Smooth muscle cell (in vitro differentiated cells): Measurements from ENCODE around the gene LMBR1. TPM values are rescaled to one million over a fixed set of nuclear protein-coding genes. Genes with fewer than 3 reads are reported as not detected.

ENCODE experiments used
- DNase-seq: peaks from one replicate; lab custom pipeline; 2025; ENCODE audit not compliant: unreplicated experiment; lab: John Stamatoyannopoulos, UW
- H2AFZ ChIP-seq: fragments of 200-600 bp; sonication (generic); 2 replicates; pipeline ENCODE4 v1.6.0; 2016; ENCODE audit warnings: antibody characterized with exemption, low read depth, mild to moderate bottlenecking
- H3F3A ChIP-seq: fragments of 200-600 bp; sonication (generic); 2 replicates; pipeline ENCODE4 v1.6.0; 2017; ENCODE audit warnings: antibody characterized with exemption, low read depth
- H3K27ac ChIP-seq: fragments of 200-600 bp; sonication (generic); 2 replicates; pipeline ENCODE4 v1.5.1; 2016; ENCODE audit warnings: low read depth, mild to moderate bottlenecking
- H3K27me3 ChIP-seq: fragments of 200-600 bp; sonication (generic); 2 replicates; pipeline ENCODE4 v1.6.1; 2016; ENCODE audit warnings: low read depth, mild to moderate bottlenecking
- H3K36me3 ChIP-seq: fragments of 200-600 bp; sonication (generic); 2 replicates; pipeline ENCODE4 v1.5.1; 2016; ENCODE audit warnings: low read depth
- H3K4me1 ChIP-seq: fragments of 200-600 bp; sonication (generic); 2 replicates; pipeline ENCODE4 v1.5.1; 2016; ENCODE audit warnings: low read depth
- H3K4me2 ChIP-seq: fragments of 200-600 bp; sonication (generic); 2 replicates; pipeline ENCODE4 v1.6.0; 2016; ENCODE audit warnings: mild to moderate bottlenecking
- H3K4me3 ChIP-seq: fragments of 200-600 bp; sonication (generic); 2 replicates; pipeline ENCODE4 v1.5.1; 2016; ENCODE audit warnings: mild to moderate bottlenecking
- H3K79me2 ChIP-seq: fragments of 200-600 bp; sonication (generic); 2 replicates; pipeline ENCODE4 v1.6.0; 2016; ENCODE audit warnings: low read depth, mild to moderate bottlenecking
- H3K9ac ChIP-seq: fragments of 200-600 bp; sonication (generic); 2 replicates; pipeline ENCODE4 v1.6.0; 2016; ENCODE audit warnings: low read depth
- H3K9me3 ChIP-seq: fragments of 200-600 bp; sonication (generic); replicated peaks from 2 replicates; pipeline ENCODE4 v1.5.1; 2016; ENCODE audit warnings: low read depth
- H4K20me1 ChIP-seq: fragments of 200-600 bp; sonication (generic); 2 replicates; pipeline ENCODE4 v1.6.0; 2016; ENCODE audit warnings: low read depth
- CTCF ChIP-seq: fragments of 200-600 bp; sonication (generic); IDR thresholded peaks from 2 replicates; pipeline ENCODE4 v1.5.1; 2017; ENCODE audit warnings: borderline replicate concordance, mild to moderate bottlenecking, antibody characterized with exemption; ENCODE audit not compliant: insufficient read depth, poor library complexity, severe bottlenecking
- WGBS: methylation state at CpG from one replicate; pipeline ENCODE4 v1.1.7; 2016; ENCODE audit warnings: low lambda C conversion rate; 5-methylcytosine and 5-hydroxymethylcytosine counted together
- polyA plus RNA-seq: library from polyadenylated mRNA; unstranded; fragments of >200 nt; fragmentation: Nextera tagmentation; extraction: Ambion mirVana; gene quantifications from 2 replicates; pipeline ENCODE4 v1.2.1, GENCODE V29; 2016
- total RNA-seq: library from RNA; depleted of rRNA; stranded (reverse); fragments of >200 nt; gene quantifications from 2 replicates; pipeline ENCODE4 v1.2.3, GENCODE V29; 2014

The LMBR1 gene
- total and polyA plus RNA-seq, 2 experiments from 2014 or later = 9.7 to 30.3 TPM

- Histone ChIP-seq H3K79me2 (no peaks in the 10 kb centered on the region), H4K20me1 (no peaks in the 10 kb centered on the region), H3K27ac (no peak overlapping the region), H3K4me1 (peaks cover 5% of the 10 kb centered on the region), H2AFZ (no peak overlapping the region), H3K9me3 (peaks cover 7% of the 10 kb centered on the region), H3F3A (no peaks in the 10 kb centered on the region), H3K4me3 (no peak overlapping the region), H3K36me3 (peaks cover 4% of the 10 kb centered on the region), H3K4me2 (no peak overlapping the region), H3K27me3 (no peaks in the 10 kb centered on the region), H3K9ac (no peak overlapping the region)
- 90% methylated on average over 4 of the region's 4 CpGs for WGBS
- no peak for DNase-seq
- TF ChIP-seq CTCF = no peak
Measured at GRCh38 chr7:156732091-156732625, 160.8 kb downstream of the LMBR1 start.

GRCh38 chr7:156731651-156732050 lies 161.3 kb downstream of the LMBR1 start:
- H3K9ac ChIP-seq = no peak overlapping the region
- H3K27ac ChIP-seq = no peak overlapping the region
- H3K27me3 ChIP-seq = no peaks in the 10 kb centered on the region
- peaks cover 7% of the 10 kb centered on the region for H3K9me3 ChIP-seq
- DNase-seq = no peak
- no peaks in the 10 kb centered on the region for H3K79me2 ChIP-seq
- H3K4me1 ChIP-seq = peaks cover 5% of the 10 kb centered on the region
- no peak overlapping the region for H3K4me2 ChIP-seq
- TF ChIP-seq CTCF = no peak
- H3F3A ChIP-seq = no peaks in the 10 kb centered on the region
- H3K4me3 ChIP-seq = no peak overlapping the region
- H4K20me1 ChIP-seq = no peaks in the 10 kb centered on the region
- H2AFZ ChIP-seq = no peak overlapping the region
- H3K36me3 ChIP-seq = peaks cover 4% of the 10 kb centered on the region

GRCh38 chr7:156725936-156726335 lies 167.0 kb downstream of the LMBR1 start:
- Histone ChIP-seq H3K79me2 (no peaks in the 10 kb centered on the region), H3K27me3 (no peaks in the 10 kb centered on the region), H3K4me3 (no peak overlapping the region), H3K9me3 (no peaks in the 10 kb centered on the region), H3F3A (no peaks in the 10 kb centered on the region), H3K4me1 (peaks cover 10% of the 10 kb centered on the region), H3K27ac (no peak overlapping the region), H3K36me3 (no peaks in the 10 kb centered on the region), H2AFZ (no peak overlapping the region), H3K4me2 (no peak overlapping the region), H4K20me1 (no peaks in the 10 kb centered on the region), H3K9ac (no peak overlapping the region)
- no peak for TF ChIP-seq CTCF
- no peak for DNase-seq

- 95% methylated on average over 5 of the region's 5 CpGs for WGBS
- H3F3A ChIP-seq = no peaks in the 10 kb centered on the region
- no peak overlapping the region for H3K4me2 ChIP-seq
- H3K9me3 ChIP-seq = no peaks in the 10 kb centered on the region
- H3K27me3 ChIP-seq = no peaks in the 10 kb centered on the region
- no peaks in the 10 kb centered on the region for H3K79me2 ChIP-seq
- H3K9ac ChIP-seq = no peak overlapping the region
- H3K27ac ChIP-seq = no peak overlapping the region
- H2AFZ ChIP-seq = no peak overlapping the region
- no peak for DNase-seq
- no peaks in the 10 kb centered on the region for H3K36me3 ChIP-seq
- H4K20me1 ChIP-seq = no peaks in the 10 kb centered on the region
- peaks cover 10% of the 10 kb centered on the region for H3K4me1 ChIP-seq
- no peak for TF ChIP-seq CTCF
- H3K4me3 ChIP-seq = no peak overlapping the region
Measured at GRCh38 chr7:156725073-156725472, 167.9 kb downstream of the LMBR1 start.
